Endodermal cell (in vitro differentiated cells): ENCODE measurements around the gene PTPRN2. TPM values are rescaled to one million over a fixed set of nuclear protein-coding genes. Genes with fewer than 3 reads are reported as not detected.

ENCODE experiments used
- DNase-seq: peaks from one replicate; pipeline ENCODE4 v3.0.0-alpha.2; 2017
- H3K27ac ChIP-seq: 2 replicates; pipeline ENCODE4 v1.5.1; 2013; ENCODE audit warnings: mild to moderate bottlenecking, low read depth, low read length, moderate library complexity
- H3K27me3 ChIP-seq: 2 replicates; pipeline ENCODE4 v1.6.1; 2013; ENCODE audit warnings: mild to moderate bottlenecking, low read length, moderate library complexity; ENCODE audit not compliant: insufficient read depth, control insufficient read depth, poor library complexity, severe bottlenecking
- H3K36me3 ChIP-seq: 2 replicates; pipeline ENCODE4 v1.7.0; 2013; ENCODE audit warnings: mild to moderate bottlenecking, low read length, moderate library complexity; ENCODE audit not compliant: control insufficient read depth, insufficient read depth
- H3K4me1 ChIP-seq: one replicate; pipeline ENCODE4 v1.7.0; 2013; ENCODE audit warnings: low read length; ENCODE audit not compliant: control insufficient read depth, insufficient read depth
- H3K4me3 ChIP-seq: 2 replicates; pipeline ENCODE4 v1.5.1; 2013; ENCODE audit warnings: mild to moderate bottlenecking, low read length, moderate library complexity
- H3K9ac ChIP-seq: 2 replicates; pipeline ENCODE4 v1.6.1; 2013; ENCODE audit warnings: mild to moderate bottlenecking, low read length, moderate library complexity; ENCODE audit not compliant: poor library complexity, severe bottlenecking; ENCODE audit errors: extremely low read depth
- H3K9me3 ChIP-seq: 2 replicates; pipeline ENCODE4 v1.6.1; 2013; ENCODE audit warnings: mild to moderate bottlenecking, low read length, moderate library complexity; ENCODE audit not compliant: control insufficient read depth
- H3K27ac Mint-ChIP-seq: 2 replicates; pipeline ENCODE4 v1.8.0; 2020; ENCODE audit warnings: mixed read lengths
- H3K27me3 Mint-ChIP-seq: 2 replicates; pipeline ENCODE4 v1.8.0; 2021; ENCODE audit warnings: mild to moderate bottlenecking, mixed read lengths; ENCODE audit not compliant: insufficient read depth
- H3K36me3 Mint-ChIP-seq: 2 replicates; pipeline ENCODE4 v1.8.0; 2020; ENCODE audit warnings: low read depth, mixed read lengths
- H3K4me1 Mint-ChIP-seq: 2 replicates; pipeline ENCODE4 v1.8.0; 2020; ENCODE audit warnings: mixed read lengths
- H3K4me3 Mint-ChIP-seq: 2 replicates; pipeline ENCODE4 v1.8.0; 2020; ENCODE audit warnings: mild to moderate bottlenecking, moderate library complexity, mixed read lengths
- H3K9me3 Mint-ChIP-seq: 2 replicates; pipeline ENCODE4 v1.8.0; 2020; ENCODE audit warnings: mild to moderate bottlenecking, mixed read lengths
- WGBS, 2 experiments: methylation state at CpG; one replicate each; pipeline versions ENCODE4 v1.1.5 to v1.1.7; 2013; ENCODE audit warnings: missing lambda C conversion rate in 2 of 2, mixed read lengths in 1 of 2; ENCODE audit not compliant: insufficient coverage in 1 of 2, insufficient read length in 1 of 2; 5-methylcytosine and 5-hydroxymethylcytosine counted together
- total RNA-seq, 2 donors: library from RNA; stranded (reverse); fragmentation: NEBNext Ultra II Directional in 1 of 2; extraction: Animal tissue kit (Norgen Biotek cat#: 25700) in 1 of 2; gene quantifications; 2 replicates in 1 of 2; 3 replicates in 1 of 2; pipeline ENCODE4 v1.2.1, GENCODE V29; 2021
- TF ChIP-seq, protein P1 (sequence below): fragments of 200-600 bp; sonication (generic); conservative IDR thresholded peaks from 2 replicates; pipeline ENCODE4 v1.5.0; 2021; ENCODE audit warnings: antibody characterized with exemption, mild to moderate bottlenecking

The PTPRN2 gene
- total RNA-seq, 2 donors from 2014 or later = 0.69 to 1.2 TPM

GRCh38 chr7:157685430-157686284 is 902.0 kb downstream of the PTPRN2 start:
- H3K27ac ChIP-seq = no peak overlapping the region
- no peaks in the 10 kb centered on the region for H3K27me3 ChIP-seq
- Mint-ChIP-seq H3K4me1 (peaks cover 20% of the 10 kb centered on the region), H3K27ac (no peak overlapping the region), H3K27me3 (peaks cover 90% of the 10 kb centered on the region), H3K9me3 (no peaks in the 10 kb centered on the region), H3K36me3 (no peaks in the 10 kb centered on the region), H3K4me3 (peak overlapping the region; percentile 14)
- peaks cover 52% of the 10 kb centered on the region for H3K9me3 ChIP-seq
- H3K4me1 ChIP-seq = no peaks in the 10 kb centered on the region
- WGBS, 2 experiments = 74 to 89% methylated on average over 40 to 77 of the region's 77 CpGs
- TF ChIP-seq, protein P1, sequence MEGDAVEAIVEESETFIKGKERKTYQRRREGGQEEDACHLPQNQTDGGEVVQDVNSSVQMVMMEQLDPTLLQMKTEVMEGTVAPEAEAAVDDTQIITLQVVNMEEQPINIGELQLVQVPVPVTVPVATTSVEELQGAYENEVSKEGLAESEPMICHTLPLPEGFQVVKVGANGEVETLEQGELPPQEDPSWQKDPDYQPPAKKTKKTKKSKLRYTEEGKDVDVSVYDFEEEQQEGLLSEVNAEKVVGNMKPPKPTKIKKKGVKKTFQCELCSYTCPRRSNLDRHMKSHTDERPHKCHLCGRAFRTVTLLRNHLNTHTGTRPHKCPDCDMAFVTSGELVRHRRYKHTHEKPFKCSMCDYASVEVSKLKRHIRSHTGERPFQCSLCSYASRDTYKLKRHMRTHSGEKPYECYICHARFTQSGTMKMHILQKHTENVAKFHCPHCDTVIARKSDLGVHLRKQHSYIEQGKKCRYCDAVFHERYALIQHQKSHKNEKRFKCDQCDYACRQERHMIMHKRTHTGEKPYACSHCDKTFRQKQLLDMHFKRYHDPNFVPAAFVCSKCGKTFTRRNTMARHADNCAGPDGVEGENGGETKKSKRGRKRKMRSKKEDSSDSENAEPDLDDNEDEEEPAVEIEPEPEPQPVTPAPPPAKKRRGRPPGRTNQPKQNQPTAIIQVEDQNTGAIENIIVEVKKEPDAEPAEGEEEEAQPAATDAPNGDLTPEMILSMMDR = no peak
- H3K4me3 ChIP-seq = no peak overlapping the region
- H3K9ac ChIP-seq = no peak overlapping the region
- no peaks in the 10 kb centered on the region for H3K36me3 ChIP-seq
- DNase-seq = peak; percentile 69

DNA sequence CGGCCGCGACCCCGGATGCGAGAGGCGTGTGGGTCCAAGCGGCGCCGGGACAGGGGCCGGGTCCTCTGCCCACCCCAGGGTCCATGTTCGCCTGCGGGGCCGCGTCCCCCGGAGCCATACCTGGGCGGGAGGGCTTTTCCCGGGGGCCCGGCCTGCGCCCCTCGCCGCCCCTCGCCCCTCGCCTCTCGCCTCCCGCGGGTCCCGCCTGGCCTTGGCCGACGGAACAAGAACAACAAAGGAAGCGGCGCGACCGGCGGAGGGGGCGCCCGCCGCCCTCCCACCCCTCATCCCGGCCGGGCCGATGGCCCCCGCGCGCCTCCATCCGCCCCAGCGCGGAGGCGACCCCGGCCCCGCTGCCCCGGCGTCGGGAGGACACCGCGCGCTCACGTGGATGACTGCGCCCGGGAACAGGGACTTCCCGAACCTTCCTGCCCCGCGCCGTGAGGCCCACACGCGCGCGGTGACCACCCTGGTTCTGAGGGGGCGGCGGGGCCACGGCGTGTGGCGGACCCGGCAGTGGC is 902.7 kb downstream of the PTPRN2 start:
- Histone ChIP-seq H3K9me3 (peaks cover 58% of the 10 kb centered on the region), H3K4me3 (no peak overlapping the region), H3K27ac (no peak overlapping the region), H3K27me3 (no peaks in the 10 kb centered on the region), H3K9ac (no peak overlapping the region), H3K4me1 (no peaks in the 10 kb centered on the region), H3K36me3 (no peaks in the 10 kb centered on the region)
- H3K9me3 Mint-ChIP-seq = no peaks in the 10 kb centered on the region
- no peaks in the 10 kb centered on the region for H3K36me3 Mint-ChIP-seq
- no peak overlapping the region for H3K4me3 Mint-ChIP-seq
- WGBS, 2 experiments = 79 to 93% methylated on average over 17 to 72 of the region's 72 CpGs
- H3K27me3 Mint-ChIP-seq = peaks cover 90% of the 10 kb centered on the region
- TF ChIP-seq, protein P1 = no peak
- no peak overlapping the region for H3K27ac Mint-ChIP-seq
- DNase-seq = no peak
- H3K4me1 Mint-ChIP-seq = peaks cover 18% of the 10 kb centered on the region

DNA sequence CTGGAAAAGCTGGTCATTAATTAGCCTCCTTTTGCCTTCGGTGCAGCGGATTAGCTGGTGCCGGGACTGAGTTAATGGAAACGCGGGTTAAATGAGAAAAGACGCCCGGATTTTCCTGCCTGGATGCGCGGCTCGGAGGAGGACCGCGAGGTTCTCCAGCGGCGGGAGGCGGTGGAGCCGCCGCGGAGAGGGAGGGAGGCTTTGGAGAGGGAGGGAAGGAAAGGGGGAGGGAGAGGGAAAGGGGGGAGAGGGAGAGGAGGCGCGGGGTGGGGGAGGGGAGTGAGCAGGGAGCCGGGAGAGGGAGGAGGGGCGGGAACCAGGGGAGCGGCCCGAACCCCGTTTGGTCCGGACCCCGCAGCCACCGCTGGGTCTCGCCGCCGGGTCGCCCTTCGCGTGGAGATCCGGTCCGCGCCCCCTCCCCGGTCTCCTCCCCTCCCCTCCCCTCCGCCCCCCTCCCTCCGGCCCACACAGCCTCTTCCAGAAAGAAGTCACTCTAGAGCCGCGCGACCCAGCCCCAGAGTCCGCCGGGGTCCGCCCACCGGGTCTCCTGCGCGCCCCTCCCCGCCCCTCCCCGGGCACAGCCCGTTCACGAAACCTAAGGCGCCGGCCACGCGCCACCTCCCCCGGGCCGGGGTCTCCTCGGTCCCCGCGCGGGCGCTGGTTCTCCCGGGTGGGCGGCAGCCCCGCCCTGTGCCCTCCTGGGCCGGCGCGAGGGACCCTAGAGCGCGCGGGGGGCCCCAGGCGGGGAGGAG is 903.3 kb downstream of the PTPRN2 start:
- Histone ChIP-seq H3K27me3 (no peaks in the 10 kb centered on the region), H3K36me3 (no peaks in the 10 kb centered on the region), H3K9me3 (peaks cover 64% of the 10 kb centered on the region), H3K27ac (no peak overlapping the region), H3K9ac (no peak overlapping the region), H3K4me1 (no peaks in the 10 kb centered on the region), H3K4me3 (no peak overlapping the region)
- 72 to 87% methylated on average over 10 to 48 of the region's 74 CpGs for WGBS, 2 experiments
- TF ChIP-seq, protein P1 = no peak
- peaks cover 17% of the 10 kb centered on the region for H3K4me1 Mint-ChIP-seq
- H3K27me3 Mint-ChIP-seq = peaks cover 90% of the 10 kb centered on the region
- H3K36me3 Mint-ChIP-seq = no peaks in the 10 kb centered on the region
- DNase-seq = peak; percentile 80
- peak overlapping the region; percentile 45 for H3K4me3 Mint-ChIP-seq
- no peak overlapping the region for H3K27ac Mint-ChIP-seq
- H3K9me3 Mint-ChIP-seq = no peaks in the 10 kb centered on the region
